Measurements from ENCODE around the gene SLC22A1.
"Not testable (repeated sequence)": the region's sequence is repeated elsewhere in the genome, so short reads cannot be mapped to it uniquely, and the experiment has no call there.

SLC22A1 gene

GRCh38 chr6:160140493-160140892 is 18.9 kb downstream of the SLC22A1 start:
- not testable (repeated sequence) for DNase-seq

GRCh38 chr6:160141001-160141726 is 19.5 kb downstream of the SLC22A1 start:
- no peak for DNase-seq

GRCh38 chr6:160142115-160142715 is 20.6 kb downstream of the SLC22A1 start:
- DNase-seq: no peak

GRCh38 chr6:160146454-160147145 is 25.0 kb downstream of the SLC22A1 start:
- DNase-seq: no peak

- no peak for DNase-seq
These were observed 25.5 kb downstream of the SLC22A1 start for GRCh38 chr6:160147146-160147536.

DNA sequence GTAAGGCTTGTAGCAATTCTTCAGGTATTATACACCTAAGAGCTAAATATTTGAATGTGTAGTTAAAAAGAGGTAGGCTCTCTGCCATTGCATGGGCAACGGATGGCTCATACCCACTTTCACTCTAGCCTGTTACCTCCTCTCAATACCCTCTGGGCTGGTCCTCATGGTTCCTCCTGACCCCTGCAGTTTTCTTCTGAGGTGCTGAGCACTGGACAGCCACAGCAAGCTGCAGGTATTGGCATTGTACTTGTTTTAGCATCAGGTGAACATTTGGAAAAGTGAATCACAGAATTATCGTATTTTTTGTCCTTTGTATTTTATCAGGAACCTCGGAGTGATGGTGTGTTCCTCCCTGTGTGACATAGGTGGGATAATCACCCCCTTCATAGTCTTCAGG is 32.9 kb downstream of the SLC22A1 start:
- no peak for DNase-seq

GRCh38 chr6:160156842-160157241 is 35.2 kb downstream of the SLC22A1 start:
- no peak for DNase-seq

- DNase-seq: no peak
These were observed 38.8 kb downstream of the SLC22A1 start for GRCh38 chr6:160160450-160160849.

GRCh38 chr6:160160929-160161646 is 39.5 kb downstream of the SLC22A1 start:
- no peak for DNase-seq

DNA sequence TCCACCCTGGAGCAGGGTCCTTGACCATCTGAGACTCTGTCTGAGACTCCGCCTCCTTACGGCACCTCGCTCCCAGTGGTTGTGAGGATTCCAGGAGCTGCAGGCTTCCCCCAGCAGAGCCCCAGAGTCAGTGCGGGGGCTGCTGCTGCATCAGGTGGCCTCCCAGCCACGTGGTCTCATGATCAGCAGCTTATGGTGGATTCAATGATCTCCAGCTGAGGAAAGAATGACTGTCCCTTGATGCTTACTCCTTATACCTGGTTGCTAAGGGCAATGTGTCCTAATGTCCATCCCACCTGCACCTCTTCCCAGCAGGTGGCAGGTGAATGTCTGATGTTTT is 40.0 kb downstream of the SLC22A1 start:
- DNase-seq: no peak

GRCh38 chr6:160162030-160162566 is 40.5 kb downstream of the SLC22A1 start:
- no peak for DNase-seq

DNA sequence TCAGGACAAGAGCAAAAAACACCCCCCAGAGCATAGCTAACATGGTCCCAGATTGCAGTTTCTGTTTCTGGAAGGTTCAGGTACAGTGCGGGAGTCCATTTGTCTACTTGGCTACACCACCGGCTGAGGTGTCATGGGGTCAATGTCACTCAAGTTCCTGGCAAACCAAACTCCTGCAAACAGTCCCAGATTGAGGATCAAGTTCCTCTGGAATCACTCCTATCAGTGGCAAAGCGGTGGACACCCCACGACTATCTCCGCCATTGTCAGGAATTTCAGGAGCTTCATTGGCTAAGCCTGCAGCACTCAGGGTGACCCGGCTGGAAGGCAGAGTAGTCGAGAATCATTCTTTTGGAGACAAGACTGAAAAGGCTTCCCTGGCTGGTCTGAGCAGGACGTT is 41.8 kb downstream of the SLC22A1 start:
- no peak for DNase-seq

GRCh38 chr6:160163912-160164311 is 42.3 kb downstream of the SLC22A1 start:
- no peak for DNase-seq

GRCh38 chr6:160165928-160166327 is 44.3 kb downstream of the SLC22A1 start:
- not testable (repeated sequence) for DNase-seq

DNA sequence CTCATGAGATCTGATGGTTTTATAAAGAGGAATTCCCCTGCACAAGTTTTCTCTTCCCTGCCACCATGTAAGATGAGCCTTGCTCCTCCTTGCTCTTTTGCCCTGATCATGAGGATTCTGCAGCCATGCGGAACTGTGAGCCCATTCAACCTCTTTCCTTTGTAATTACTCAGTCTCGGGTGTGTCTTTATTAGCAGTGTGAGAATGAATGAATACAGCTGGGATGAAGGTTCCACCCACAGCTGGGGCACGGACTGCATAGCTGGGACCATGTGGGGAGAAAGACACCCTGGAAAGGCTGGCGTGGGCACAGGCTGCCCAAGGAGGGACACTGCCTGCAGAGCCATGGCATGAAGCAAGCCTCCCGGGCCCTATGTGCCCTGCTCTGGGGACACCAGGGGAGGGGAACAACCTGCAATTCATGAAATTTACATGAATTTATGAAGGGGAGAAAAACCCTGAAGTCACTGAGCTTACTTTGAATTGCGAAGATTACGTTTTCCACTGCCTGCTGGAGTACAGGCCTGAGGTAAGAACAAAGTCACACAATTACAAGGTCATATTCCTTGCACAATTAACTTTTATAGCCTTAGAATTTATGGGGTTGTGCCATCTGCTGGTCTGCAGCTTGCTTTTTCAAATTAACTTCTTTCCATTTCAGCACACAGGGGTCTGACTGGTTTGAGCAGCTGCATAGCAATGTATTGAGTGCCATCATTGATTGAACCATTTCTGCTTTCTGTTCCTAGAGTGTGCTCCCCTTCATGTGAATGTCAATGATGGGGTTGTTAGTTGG is 46.2 kb downstream of the SLC22A1 start:
- DNase-seq: no peak

GRCh38 chr6:160170018-160170680 is 48.5 kb downstream of the SLC22A1 start:
- DNase-seq: no peak

GRCh38 chr6:160172704-160173103 is 51.1 kb downstream of the SLC22A1 start:
- no peak for DNase-seq

GRCh38 chr6:160173806-160174527 is 52.4 kb downstream of the SLC22A1 start:
- no peak for DNase-seq

GRCh38 chr6:160174681-160175080 is 53.1 kb downstream of the SLC22A1 start:
- DNase-seq: no peak

- DNase-seq: no peak
These were observed 55.6 kb downstream of the SLC22A1 start for GRCh38 chr6:160177220-160177619.

DNA sequence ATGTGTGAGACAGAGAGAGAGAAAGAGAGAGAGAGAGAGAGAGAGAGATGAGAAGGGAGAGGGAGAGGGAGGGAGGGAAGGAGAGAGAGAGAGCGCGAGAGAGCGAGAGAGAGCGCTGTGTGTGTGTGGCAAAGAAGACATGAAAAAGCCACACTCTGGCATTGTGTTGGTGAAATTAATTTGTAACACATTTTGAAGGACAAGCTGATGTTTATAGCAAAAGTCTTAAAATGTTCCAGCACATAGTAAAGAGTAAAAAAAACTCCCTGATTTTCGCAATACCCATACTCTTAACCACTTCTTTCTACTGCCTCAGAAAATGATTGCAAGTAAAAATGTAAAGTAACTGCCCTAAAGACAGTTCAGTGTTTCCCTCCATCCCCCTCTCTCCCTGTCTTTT is 56.7 kb downstream of the SLC22A1 start:
- no peak for DNase-seq

Measured in NCI-H774 (cell line).